HG02610 (cell line): ENCODE data around the gene FILIP1L.
"Not testable (repeated sequence)": the region's sequence is repeated elsewhere in the genome, so short reads cannot be mapped to it uniquely, and the experiment has no call there.

Experiments
- ATAC-seq: cut with Tn5 transposase; IDR thresholded peaks from one replicate; pipeline ENCODE4 v1.9.1; 2021; ENCODE audit warnings: mild to moderate bottlenecking, moderate library complexity; ENCODE audit not compliant: unreplicated experiment

The FILIP1L gene

GRCh38 chr3:100075851-100076730 lies 38.2 kb downstream of the FILIP1L start:
- ATAC-seq, result no peak

GRCh38 chr3:100075196-100075595 lies 39.1 kb downstream of the FILIP1L start:
- ATAC-seq, result no peak

GRCh38 chr3:100073714-100074307 lies 40.5 kb downstream of the FILIP1L start:
- ATAC-seq, result peak; percentile 43

DNA sequence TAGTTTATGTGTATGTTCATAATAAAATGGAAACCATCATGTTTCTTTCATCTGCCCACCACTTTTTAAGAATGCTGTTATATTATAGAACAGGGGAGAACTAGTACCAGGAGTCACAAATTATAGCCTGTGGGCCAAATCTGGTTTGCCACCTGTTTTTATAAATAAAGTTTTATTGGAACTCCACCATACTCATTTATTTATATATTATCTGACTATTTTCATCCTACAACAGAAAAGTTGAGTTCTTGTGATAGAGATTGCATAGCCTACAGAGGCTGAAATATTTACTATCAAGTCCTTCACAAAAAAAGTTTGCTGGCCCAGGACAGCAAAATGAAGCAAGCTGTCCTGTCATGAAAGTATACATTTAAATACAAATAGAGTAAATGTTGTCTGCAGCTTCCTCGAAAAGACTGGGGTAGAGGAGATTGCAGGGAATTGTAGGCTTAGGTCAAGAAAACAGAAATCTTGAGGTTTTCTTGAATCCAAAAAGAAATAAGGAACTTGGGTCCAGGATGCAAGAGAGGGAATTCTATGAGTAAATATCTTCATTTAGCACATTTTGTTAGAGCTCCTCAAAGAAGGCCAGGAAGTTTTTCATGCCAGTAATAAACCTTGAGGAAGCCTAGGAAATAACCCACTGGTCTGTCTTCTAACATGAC lies 41.1 kb downstream of the FILIP1L start:
- no peak for ATAC-seq

DNA sequence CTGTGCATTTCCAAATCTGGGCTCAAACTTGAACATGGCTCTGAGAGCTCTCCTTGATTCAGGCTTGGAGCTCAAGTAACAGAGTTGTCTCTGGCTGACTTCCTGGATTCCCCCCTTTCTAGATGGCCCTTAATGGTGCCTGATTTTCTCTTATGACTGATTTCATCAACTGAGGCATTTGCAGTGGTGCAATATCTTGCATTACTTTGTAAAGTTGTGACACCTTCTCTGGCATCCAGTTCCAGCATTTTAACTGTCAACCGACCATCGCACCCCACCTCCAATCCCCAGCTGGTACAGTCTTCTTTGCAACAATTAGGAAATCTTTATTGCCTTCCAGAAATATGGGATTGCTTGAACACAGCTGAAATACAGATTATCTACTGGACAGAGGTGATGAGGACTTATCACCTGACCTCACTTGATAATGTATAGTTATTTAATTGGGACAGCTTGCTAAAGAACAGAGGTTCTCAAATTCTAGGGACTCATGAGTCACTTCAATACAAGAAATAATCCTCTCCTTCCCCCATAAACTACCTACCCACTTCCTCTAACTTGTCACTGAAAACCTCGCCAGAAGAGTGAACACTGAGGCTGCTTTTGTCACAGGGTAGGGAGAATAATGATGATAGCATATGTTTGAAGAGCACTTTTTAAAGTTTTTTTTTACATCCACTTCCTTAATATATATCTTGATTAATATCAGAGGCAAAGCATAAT lies 41.8 kb downstream of the FILIP1L start:
- ATAC-seq, result peak; percentile 62

DNA sequence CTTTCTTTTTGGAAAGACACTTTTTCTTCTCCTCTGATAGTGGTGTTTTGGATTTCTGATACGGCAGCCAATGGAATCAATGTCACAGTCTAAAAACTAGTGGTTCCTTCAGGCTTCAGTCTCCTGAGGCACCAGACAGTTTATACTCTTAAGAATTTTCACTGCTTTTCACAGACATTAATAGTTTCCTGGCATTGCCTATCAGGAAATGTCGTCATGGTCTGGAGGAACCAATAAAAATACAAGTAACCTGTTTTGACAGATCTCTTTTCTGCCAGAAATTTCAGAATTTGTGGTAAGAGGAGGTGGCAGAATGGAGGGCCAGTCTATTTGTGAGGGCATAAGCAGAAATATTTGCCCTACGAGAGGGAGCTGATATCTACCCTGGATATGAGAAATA lies 44.8 kb downstream of the FILIP1L start:
- no peak for ATAC-seq

- peak; percentile 63 for ATAC-seq
Observed at GRCh38 chr3:100068826-100069225, 45.5 kb downstream of the FILIP1L start.

GRCh38 chr3:100067589-100067988 lies 46.7 kb downstream of the FILIP1L start:
- no peak for ATAC-seq

- ATAC-seq, result no peak
Observed at GRCh38 chr3:100063929-100064461, 50.3 kb downstream of the FILIP1L start.

DNA sequence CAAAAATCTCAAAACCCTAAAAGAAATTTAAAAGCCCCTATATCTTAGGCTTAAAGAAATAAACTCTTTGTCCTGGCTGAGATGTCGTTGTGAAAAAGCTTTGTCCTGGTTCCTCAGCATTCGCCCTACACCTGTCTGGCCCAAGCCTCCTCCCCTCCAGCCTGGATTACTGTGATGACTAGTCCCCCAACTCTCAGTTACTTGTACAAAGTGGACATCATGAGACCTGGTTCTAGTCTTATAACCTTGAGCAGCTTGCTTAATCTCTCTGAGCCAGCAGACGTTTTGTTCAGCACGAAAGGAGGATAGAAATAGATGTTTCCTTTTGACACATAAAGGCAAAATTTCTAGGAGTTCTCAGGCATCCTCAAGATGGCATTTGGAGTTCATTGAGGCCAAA lies 51.6 kb downstream of the FILIP1L start:
- ATAC-seq, result no peak

- ATAC-seq, result peak; percentile 70
Observed at GRCh38 chr3:100060685-100061484, 53.4 kb downstream of the FILIP1L start.

- ATAC-seq, result no peak
Observed at GRCh38 chr3:100059472-100059871, 54.8 kb downstream of the FILIP1L start.

DNA sequence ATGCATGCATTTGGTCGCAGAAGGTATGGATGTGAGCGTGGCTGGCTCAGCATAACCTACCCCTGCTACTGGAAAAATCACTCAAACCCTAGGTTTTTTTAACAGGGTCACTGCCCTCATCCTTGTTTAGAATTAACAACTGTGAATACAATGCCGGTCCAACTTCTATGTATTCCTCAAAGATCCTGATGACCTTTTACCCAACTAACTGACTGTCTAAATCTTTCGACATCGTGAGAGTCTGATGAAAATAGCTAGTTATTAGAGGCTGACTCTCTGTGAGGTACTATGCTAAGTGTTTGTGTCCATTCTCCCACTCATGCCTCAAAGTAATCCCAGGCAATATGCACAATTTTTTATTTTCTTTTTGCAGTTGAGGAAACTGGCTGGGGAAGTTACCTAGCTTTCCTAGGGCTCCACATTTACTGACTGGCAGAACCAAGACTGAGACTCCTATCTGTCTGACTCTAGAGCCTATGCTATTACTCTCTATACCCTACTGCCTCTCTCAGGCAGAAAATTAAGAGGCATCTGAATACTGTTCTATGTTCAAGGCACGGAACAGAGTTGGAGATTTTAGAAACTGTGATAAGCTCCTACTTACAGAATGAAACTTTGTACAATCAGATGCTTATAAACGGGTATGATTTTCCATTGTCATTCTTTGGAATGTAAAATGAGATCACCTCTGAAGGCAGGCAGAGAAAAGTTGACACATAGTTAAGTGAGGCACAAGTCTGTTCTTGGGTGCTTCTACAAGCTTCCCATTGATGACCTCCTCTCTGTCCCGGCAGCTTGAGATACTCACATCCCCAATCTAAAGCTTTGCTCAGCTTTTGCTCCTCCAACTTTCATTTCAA lies 56.4 kb downstream of the FILIP1L start:
- no peak for ATAC-seq

- ATAC-seq, result no peak
Observed at GRCh38 chr3:100053951-100054620, 60.2 kb downstream of the FILIP1L start.

DNA sequence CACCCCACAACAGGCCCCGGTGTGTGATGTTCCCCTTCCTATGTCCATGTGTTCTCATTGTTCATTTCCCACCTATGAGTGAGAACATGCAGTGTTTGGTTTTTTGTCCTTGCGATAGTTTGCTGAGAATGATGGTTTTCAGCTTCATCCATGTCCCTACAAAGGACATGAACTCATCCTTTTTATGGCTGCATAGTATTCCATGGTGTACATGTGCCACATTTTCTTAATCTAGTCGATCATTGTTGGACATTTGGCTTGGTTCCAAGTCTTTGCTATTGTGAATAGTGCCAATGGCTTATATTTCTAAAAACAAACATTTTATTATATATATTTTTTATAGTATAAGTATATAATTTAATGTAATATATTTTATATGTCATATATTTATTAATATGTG lies 62.8 kb downstream of the FILIP1L start:
- ATAC-seq, result not testable (repeated sequence)

GRCh38 chr3:100048248-100048647 lies 66.1 kb downstream of the FILIP1L start:
- no peak for ATAC-seq

DNA sequence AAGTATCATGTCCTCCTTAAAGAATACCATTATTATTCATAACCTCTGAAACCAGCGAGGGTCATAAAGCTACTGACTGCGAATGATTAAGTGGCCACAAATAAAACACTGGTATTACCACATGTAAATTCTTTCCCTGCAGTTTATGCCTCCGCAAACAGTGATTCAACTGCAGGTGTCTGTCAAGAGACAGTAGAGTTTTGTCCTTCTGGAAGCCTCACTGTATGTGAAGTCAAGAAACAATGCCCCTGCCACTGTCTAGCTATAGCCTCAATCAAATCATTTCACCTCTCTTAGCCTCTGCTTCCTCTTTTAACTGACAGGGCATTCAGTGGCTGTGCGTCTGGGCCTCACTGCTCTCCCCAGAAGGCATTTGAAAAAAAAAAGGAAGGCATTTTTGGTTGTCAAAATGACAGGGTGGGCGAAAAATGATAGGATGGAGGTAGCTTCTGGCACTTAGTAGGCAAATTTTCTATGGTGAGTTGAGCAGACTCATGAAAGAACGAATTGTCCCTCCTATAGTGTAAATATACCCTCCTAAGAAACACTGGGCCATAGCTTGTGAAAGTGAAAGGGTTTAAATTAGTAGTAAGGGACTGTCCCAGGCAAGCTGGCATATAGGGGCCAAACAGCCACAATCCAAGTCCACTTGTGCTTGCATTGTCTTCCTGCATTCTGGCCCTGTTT lies 66.7 kb downstream of the FILIP1L start:
- peak; percentile 76 for ATAC-seq

GRCh38 chr3:100046986-100047385 lies 67.3 kb downstream of the FILIP1L start:
- no peak for ATAC-seq
